Loucy (cell line): ENCODE results near the gene HSD17B8.

Experiments used
- H2AFZ ChIP-seq: fragments of 200-600 bp; sonication (generic); 2 replicates; pipeline ENCODE4 v1.6.0; 2016; ENCODE audit warnings: antibody characterized with exemption, mild to moderate bottlenecking, low read length, moderate library complexity
- H3F3A ChIP-seq: fragments of 200-600 bp; 2 replicates; pipeline ENCODE4 v1.6.0; 2016; ENCODE audit warnings: antibody characterized with exemption, low read depth, mild to moderate bottlenecking
- H3K27me3 ChIP-seq: fragments of 200-600 bp; sonication (generic); 2 replicates; pipeline ENCODE4 v1.6.1; 2014; ENCODE audit warnings: low read length, mild to moderate bottlenecking; ENCODE audit not compliant: insufficient read depth, poor library complexity, severe bottlenecking
- H3K36me3 ChIP-seq: fragments of 200-600 bp; sonication (generic); 2 replicates; pipeline ENCODE4 v1.6.1; 2016; ENCODE audit warnings: low read length; ENCODE audit not compliant: insufficient read depth
- H3K4me1 ChIP-seq: fragments of 200-600 bp; sonication (generic); 2 replicates; pipeline ENCODE4 v1.5.1; 2014; ENCODE audit warnings: low read length, mild to moderate bottlenecking; ENCODE audit not compliant: insufficient read depth, poor library complexity, severe bottlenecking
- H3K4me2 ChIP-seq: fragments of 200-600 bp; sonication (generic); 2 replicates; pipeline ENCODE4 v1.6.0; 2014; ENCODE audit warnings: antibody characterized with exemption, low read length, low read depth, mild to moderate bottlenecking; ENCODE audit not compliant: poor library complexity, severe bottlenecking
- H3K4me3 ChIP-seq: fragments of 200-600 bp; sonication (generic); 2 replicates; pipeline ENCODE4 v1.5.1; 2014; ENCODE audit warnings: low read length, mild to moderate bottlenecking, mixed read lengths; ENCODE audit not compliant: poor library complexity, severe bottlenecking
- H3K79me2 ChIP-seq: fragments of 200-600 bp; sonication (generic); 2 replicates; pipeline ENCODE4 v1.6.1; 2014; ENCODE audit warnings: low read length; ENCODE audit not compliant: insufficient read depth
- H3K9ac ChIP-seq: fragments of 200-600 bp; sonication (generic); 2 replicates; pipeline ENCODE4 v1.6.0; 2014; ENCODE audit warnings: mild to moderate bottlenecking, low read depth, low read length, moderate library complexity; ENCODE audit not compliant: poor library complexity, severe bottlenecking
- H3K9me2 ChIP-seq: fragments of 200-600 bp; sonication (generic); replicated peaks from 2 replicates; pipeline ENCODE4 v1.6.1; 2016; ENCODE audit warnings: low read depth, low read length, mixed read lengths
- H3K9me3 ChIP-seq: fragments of 200-600 bp; sonication (generic); 2 replicates; pipeline ENCODE4 v1.6.1; 2014; ENCODE audit warnings: mild to moderate bottlenecking, antibody characterized with exemption, low read length, low read depth; ENCODE audit not compliant: insufficient read depth
- H4K20me1 ChIP-seq: fragments of 200-600 bp; sonication (generic); 2 replicates; pipeline ENCODE4 v1.6.0; 2014; ENCODE audit warnings: antibody characterized with exemption, low read length, mild to moderate bottlenecking; ENCODE audit not compliant: insufficient read depth, poor library complexity, severe bottlenecking
- EZH2phosphoT487 ChIP-seq: fragments of 200-600 bp; IDR thresholded peaks from 2 replicates; pipeline ENCODE4 v1.6.1; 2018; ENCODE audit warnings: antibody characterized with exemption, mild to moderate bottlenecking, moderate library complexity, borderline replicate concordance
- TF ChIP-seq, protein P1 (sequence below): fragments of 200-600 bp; sonication (generic); conservative IDR thresholded peaks from 2 replicates; pipeline ENCODE4 v1.5.1; 2014; ENCODE audit warnings: mild to moderate bottlenecking, antibody characterized with exemption, low read length

Gene HSD17B8

DNA sequence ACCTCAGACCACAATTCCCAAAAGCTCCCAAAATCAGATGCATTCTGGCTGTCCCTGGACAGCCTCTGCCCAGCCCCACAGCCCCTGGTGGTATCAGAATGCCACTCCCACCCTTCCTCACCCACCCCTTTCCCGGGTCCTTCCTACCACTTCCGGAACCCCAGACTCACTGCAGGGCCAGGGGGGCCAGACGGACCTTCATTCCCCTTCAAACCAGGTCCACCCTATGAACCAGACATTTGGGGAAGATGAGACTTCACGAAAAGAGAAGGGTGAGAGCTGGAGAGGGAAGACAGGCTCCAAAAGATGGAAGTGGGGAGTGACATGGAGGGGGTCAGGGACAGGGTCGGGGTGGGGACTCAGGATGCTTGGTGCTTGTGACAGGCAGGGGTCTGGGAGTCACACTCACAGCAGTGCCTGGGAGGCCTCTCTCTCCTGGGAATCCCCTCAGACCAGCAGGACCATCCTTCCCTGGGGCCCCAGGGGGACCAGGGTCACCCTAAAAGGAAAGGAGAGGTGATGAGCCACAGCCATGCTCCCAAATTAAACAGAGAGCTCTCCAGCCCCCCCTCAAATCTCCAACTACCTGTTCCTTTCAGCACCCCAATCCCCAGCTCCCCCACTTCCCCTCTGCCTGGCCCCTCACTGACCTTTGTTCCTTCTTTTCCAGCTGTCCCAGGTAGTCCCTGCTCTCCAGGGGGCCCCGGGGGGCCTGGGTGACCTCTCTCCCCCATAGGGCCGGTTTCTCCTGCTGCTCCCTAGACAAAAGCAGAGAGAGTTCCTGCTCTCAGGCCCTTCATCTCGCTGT is 32.4 kb upstream of the HSD17B8 start:
- Histone ChIP-seq H3K27me3 (no peaks in the 10 kb centered on the region), H3K9ac (no peak overlapping the region), H3K36me3 (no peaks in the 10 kb centered on the region), H2AFZ (no peak overlapping the region), H3K9me3 (no peaks in the 10 kb centered on the region), H4K20me1 (no peaks in the 10 kb centered on the region), H3K9me2 (no peaks in the 10 kb centered on the region), H3K4me3 (no peak overlapping the region), H3F3A (no peaks in the 10 kb centered on the region), H3K4me1 (no peaks in the 10 kb centered on the region), H3K79me2 (no peaks in the 10 kb centered on the region), H3K4me2 (no peak overlapping the region)
- TF ChIP-seq, protein P1, sequence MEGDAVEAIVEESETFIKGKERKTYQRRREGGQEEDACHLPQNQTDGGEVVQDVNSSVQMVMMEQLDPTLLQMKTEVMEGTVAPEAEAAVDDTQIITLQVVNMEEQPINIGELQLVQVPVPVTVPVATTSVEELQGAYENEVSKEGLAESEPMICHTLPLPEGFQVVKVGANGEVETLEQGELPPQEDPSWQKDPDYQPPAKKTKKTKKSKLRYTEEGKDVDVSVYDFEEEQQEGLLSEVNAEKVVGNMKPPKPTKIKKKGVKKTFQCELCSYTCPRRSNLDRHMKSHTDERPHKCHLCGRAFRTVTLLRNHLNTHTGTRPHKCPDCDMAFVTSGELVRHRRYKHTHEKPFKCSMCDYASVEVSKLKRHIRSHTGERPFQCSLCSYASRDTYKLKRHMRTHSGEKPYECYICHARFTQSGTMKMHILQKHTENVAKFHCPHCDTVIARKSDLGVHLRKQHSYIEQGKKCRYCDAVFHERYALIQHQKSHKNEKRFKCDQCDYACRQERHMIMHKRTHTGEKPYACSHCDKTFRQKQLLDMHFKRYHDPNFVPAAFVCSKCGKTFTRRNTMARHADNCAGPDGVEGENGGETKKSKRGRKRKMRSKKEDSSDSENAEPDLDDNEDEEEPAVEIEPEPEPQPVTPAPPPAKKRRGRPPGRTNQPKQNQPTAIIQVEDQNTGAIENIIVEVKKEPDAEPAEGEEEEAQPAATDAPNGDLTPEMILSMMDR = no peak
- TF ChIP-seq EZH2phosphoT487 = no peak

DNA sequence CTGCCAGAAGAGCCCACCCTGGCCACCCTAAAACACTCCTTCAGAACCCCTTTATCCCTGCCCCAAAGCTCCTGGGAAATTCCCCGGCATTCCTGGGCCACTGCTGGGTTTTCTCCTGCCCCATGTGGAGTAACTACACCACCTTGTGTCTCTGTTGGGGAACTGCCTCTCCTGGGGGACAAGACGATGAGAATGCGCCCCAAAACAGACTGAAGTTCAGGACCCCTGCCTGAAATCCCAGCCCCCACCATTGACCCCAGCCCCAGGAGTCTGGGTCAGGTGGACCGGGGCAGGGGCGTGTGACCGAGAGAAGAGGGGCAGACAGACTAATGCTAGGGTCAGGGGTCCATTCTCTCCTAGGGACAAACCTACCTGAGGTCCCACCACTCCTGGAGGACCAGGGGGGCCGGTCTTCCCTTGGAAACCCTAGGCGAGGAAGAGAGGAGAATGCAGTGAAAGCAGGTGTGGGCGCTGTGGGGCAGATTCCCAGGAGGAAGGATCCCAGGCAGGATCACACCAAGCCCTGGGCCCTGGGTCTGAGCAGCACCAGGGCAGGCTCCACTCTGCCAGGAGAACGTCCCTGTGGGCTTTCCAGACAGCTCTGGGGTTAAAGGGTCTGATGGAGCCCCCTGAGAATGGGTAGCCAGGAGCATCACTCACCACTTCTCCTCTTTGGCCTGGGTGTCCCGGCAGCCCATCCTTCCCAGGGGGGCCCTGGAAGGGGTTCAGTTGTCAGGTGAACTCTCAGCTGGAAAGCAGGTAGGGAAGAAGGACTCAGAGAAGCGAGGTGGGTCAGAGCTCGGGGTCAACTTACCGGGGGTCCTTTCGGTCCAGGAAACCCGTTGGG is 31.5 kb upstream of the HSD17B8 start:
- Histone ChIP-seq H3K79me2 (no peaks in the 10 kb centered on the region), H3K27me3 (peaks cover under 1% of the 10 kb centered on the region), H4K20me1 (no peaks in the 10 kb centered on the region), H3F3A (no peaks in the 10 kb centered on the region), H3K4me2 (no peak overlapping the region), H3K4me1 (no peaks in the 10 kb centered on the region), H3K9me2 (no peaks in the 10 kb centered on the region), H3K9ac (no peak overlapping the region), H3K36me3 (no peaks in the 10 kb centered on the region), H3K4me3 (no peak overlapping the region), H3K9me3 (no peaks in the 10 kb centered on the region), H2AFZ (no peak overlapping the region)
- TF ChIP-seq, protein P1 = peak; percentile 55
- no peak for TF ChIP-seq EZH2phosphoT487

DNA sequence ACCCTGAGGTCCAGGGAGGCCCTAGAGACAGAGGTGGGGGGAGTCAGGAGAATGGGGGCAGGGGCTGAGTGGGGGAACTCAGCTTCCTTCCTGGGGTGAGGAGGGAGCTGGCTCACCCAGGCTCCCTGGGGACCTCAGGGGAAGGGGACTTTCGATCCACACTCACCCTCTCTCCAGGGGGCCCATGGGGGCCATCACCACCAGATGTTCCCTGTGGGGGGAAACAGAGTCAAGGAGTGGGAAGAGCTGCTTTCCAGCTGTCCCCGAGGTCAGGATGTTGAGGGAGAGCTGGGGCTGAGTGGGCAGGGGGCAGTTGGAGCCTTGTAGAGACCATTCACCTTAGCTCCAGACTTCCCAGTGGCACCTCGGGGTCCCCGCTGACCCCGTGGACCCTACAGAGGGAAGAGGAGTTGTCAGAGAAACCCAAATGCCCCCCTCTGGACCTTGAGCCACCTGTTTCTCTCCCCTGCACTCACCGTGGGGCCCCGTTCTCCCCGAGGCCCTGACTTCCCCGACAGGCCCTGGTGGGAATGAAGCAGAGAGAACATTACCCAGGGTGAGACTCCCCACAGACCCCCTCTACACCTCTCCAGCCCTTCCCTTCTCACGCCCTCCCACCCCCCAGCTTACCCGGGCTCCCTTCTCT is 30.8 kb upstream of the HSD17B8 start:
- Histone ChIP-seq H3K9me3 (no peaks in the 10 kb centered on the region), H4K20me1 (no peaks in the 10 kb centered on the region), H3K36me3 (no peaks in the 10 kb centered on the region), H3K9ac (no peak overlapping the region), H3K27me3 (peaks cover 8% of the 10 kb centered on the region), H3K4me1 (no peaks in the 10 kb centered on the region), H3K79me2 (no peaks in the 10 kb centered on the region), H3K4me2 (no peak overlapping the region), H3K4me3 (no peak overlapping the region), H3F3A (no peaks in the 10 kb centered on the region), H2AFZ (no peak overlapping the region), H3K9me2 (no peaks in the 10 kb centered on the region)
- TF ChIP-seq, protein P1 = no peak
- TF ChIP-seq EZH2phosphoT487 = no peak
